IPS-15b (cell line): ENCODE data around the gene NEK2.
A peak's percentile ranks its signal among the peaks of the same experiment; 100 is the strongest.
"Not testable (repeated sequence)": the region's sequence is repeated elsewhere in the genome, so short reads cannot be mapped to it uniquely, and the experiment has no call there.

Source experiments
- H3K27me3 ChIP-seq: one replicate; pipeline ENCODE4 v1.6.1; 2013; ENCODE audit warnings: low read length; ENCODE audit not compliant: control insufficient read depth, insufficient read depth
- H3K36me3 ChIP-seq: one replicate; pipeline ENCODE4 v1.6.1; 2013; ENCODE audit warnings: low read length; ENCODE audit not compliant: control insufficient read depth, insufficient read depth
- H3K4me1 ChIP-seq: one replicate; pipeline ENCODE4 v1.6.1; 2013; ENCODE audit warnings: mild to moderate bottlenecking, low read length; ENCODE audit not compliant: control insufficient read depth, insufficient read depth
- H3K4me3 ChIP-seq: one replicate; pipeline ENCODE4 v1.5.1; 2013; ENCODE audit warnings: low read depth, low read length
- H3K9ac ChIP-seq: one replicate; pipeline ENCODE4 v1.6.1; 2013; ENCODE audit warnings: low read depth, mild to moderate bottlenecking, low read length
- H3K9me3 ChIP-seq: one replicate; pipeline ENCODE4 v1.6.1; 2013; ENCODE audit warnings: mild to moderate bottlenecking, low read length; ENCODE audit not compliant: control insufficient read depth, insufficient read depth

NEK2 gene

GRCh38 chr1:211687462-211688215 lies 12.2 kb upstream of the NEK2 start:
- H3K27me3 ChIP-seq, result no peaks in the 10 kb centered on the region
- H3K4me3 ChIP-seq, result no peak overlapping the region
- H3K36me3 ChIP-seq, result no peaks in the 10 kb centered on the region
- no peaks in the 10 kb centered on the region for H3K9me3 ChIP-seq
- no peak overlapping the region for H3K9ac ChIP-seq
- H3K4me1 ChIP-seq, result no peaks in the 10 kb centered on the region

DNA sequence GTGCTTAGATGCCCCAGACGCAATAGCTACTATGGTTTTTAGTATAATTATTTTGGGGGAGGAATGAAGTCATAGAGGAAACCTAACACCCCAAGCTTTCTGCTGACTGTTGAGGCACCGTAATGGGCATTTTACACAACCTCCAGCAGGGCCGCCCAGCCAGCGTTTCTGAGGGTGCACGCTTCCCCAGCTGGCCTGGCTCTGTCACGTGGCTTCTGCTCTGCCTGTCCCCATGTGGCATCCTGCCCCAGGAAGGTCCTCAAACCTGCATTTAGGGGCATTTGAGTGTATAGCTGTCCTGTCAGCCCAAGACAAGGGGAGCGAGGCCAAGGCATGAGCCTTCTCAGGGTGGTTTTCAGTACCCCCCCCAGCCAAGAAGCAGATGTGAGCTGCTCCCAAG lies 10.4 kb upstream of the NEK2 start:
- Histone ChIP-seq H3K4me3 (no peak overlapping the region), H3K36me3 (no peaks in the 10 kb centered on the region), H3K4me1 (peaks cover 6% of the 10 kb centered on the region), H3K9ac (no peak overlapping the region), H3K27me3 (no peaks in the 10 kb centered on the region), H3K9me3 (no peaks in the 10 kb centered on the region)

- H3K9me3 ChIP-seq, result no peaks in the 10 kb centered on the region
Measured at GRCh38 chr1:211684791-211685190, 9.4 kb upstream of the NEK2 start.

DNA sequence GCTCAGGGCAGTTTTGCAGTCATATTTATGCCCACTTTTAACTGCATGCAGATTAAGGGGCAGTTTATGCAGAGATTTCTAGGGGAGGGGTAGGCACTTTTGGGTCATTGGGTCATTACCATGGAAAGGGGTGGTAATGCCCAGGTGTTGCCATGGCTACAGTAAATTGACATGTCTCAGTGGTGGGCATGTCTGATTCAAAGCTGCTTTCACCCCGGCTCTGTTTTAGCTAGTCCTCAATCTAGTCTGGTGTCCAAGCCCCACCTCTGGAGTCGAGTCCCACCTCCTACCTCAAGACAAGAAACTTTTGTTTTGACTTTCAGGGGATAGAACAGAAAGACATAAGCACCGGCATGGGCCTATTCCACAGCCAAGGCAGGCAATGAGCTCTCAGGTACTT lies 8.9 kb upstream of the NEK2 start:
- no peak overlapping the region for H3K4me3 ChIP-seq
- H3K27me3 ChIP-seq, result no peaks in the 10 kb centered on the region
- peaks cover 6% of the 10 kb centered on the region for H3K4me1 ChIP-seq
- H3K9me3 ChIP-seq, result no peaks in the 10 kb centered on the region
- no peaks in the 10 kb centered on the region for H3K36me3 ChIP-seq
- H3K9ac ChIP-seq, result no peak overlapping the region

More at GRCh38 chr1:211684791-211685190, 9.4 kb upstream of the NEK2 start:
- Histone ChIP-seq H3K27me3 (no peaks in the 10 kb centered on the region), H3K4me1 (peaks cover 6% of the 10 kb centered on the region), H3K36me3 (no peaks in the 10 kb centered on the region), H3K9ac (no peak overlapping the region), H3K4me3 (no peak overlapping the region)

DNA sequence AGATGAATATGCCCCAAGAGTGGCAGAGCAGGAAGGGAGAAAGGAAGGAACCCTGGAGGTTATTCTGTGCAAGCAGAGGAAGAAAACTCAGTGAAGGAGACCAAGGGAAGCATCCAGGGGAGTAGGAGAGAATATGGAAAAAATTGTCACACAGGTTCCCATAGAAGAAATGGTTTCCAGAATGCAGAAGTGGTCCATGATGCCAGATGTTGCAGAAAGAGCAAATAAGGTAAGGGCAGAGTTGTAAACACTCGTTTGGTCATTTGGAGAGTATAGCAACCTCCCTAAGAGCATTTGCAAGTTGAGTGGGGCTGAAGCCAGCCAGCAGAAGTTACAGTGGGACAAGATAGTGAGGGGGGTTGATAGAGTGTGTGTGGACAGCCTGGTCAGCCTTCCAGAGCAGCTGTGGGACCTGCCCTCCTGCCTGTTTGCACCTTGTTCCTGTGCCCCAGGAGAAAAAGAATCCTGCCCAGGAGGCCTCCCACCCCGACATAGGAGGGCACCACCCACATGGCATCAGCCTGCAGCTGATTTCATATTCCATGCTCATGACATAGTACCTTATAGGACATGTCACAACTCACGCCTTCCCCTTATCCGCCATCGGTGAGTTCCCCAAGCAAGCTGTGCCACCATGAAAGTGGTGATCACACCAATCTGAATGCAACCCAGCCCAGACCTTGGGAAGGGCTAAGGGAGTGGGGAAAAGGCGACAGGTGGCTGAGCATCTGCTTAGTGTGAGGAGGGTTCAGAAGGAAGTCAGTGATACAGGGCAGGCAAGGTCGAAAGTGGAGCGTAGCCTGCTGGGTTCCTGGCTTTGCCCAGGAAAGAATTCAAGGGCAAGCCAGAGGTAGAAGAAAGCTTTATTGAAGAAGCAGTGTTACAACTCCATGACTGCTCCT lies 8.2 kb upstream of the NEK2 start:
- no peaks in the 10 kb centered on the region for H3K36me3 ChIP-seq
- H3K4me3 ChIP-seq, result no peak overlapping the region
- no peak overlapping the region for H3K9ac ChIP-seq
- peaks cover 6% of the 10 kb centered on the region for H3K4me1 ChIP-seq
- no peaks in the 10 kb centered on the region for H3K27me3 ChIP-seq
- no peaks in the 10 kb centered on the region for H3K9me3 ChIP-seq

DNA sequence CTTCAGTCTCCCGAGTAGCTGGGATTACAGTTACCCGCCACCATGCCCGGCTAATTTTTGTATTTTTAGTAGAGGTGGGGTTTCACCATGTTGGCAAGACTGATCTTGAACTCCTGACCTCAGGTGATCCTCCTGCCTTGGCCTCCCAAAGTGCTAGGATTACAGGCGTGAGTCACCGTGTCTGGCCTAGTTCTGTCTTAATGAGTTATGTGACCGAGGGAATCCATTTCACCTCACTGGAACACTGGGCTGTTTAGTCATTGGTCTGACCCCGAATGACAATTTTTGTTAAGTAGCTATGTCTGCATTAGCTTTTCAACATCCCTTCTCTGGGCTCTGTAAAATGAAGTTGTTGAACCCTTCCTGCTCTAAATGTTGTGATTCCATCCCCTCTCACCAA lies 6.8 kb upstream of the NEK2 start:
- H3K4me1 ChIP-seq, H3K36me3 ChIP-seq, H3K27me3 ChIP-seq, H3K9me3 ChIP-seq, H3K9ac ChIP-seq, H3K4me3 ChIP-seq: not testable (repeated sequence)

DNA sequence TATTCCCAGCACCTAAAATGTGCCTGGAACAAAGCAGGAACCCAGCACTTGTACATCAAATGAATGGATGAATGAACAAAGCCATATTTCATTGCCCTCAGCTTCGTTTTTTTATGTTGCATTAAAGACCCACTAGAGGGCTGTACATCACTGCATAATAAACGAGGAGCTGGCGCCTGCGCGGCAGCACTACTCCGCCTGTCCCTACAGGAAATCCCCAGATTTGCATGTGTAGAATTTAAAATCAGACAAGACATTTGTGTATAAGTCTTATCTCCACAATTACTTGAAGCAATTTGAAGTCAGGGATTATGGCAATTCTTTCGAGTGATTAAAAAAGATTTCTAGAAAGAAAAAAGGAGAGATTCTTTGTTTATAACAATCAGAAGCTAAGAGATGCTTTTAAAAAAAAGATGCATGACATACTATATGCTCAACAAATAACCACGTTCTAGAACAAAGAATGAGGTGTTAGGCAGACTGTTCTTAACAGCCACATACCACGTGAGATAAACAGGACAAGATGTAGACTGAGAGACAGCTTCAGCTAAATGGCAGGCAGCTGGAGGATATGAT lies 5.4 kb upstream of the NEK2 start:
- no peak overlapping the region for H3K4me3 ChIP-seq
- H3K36me3 ChIP-seq, result no peaks in the 10 kb centered on the region
- H3K4me1 ChIP-seq, result peaks cover 6% of the 10 kb centered on the region
- no peaks in the 10 kb centered on the region for H3K9me3 ChIP-seq
- no peaks in the 10 kb centered on the region for H3K27me3 ChIP-seq
- H3K9ac ChIP-seq, result no peak overlapping the region

GRCh38 chr1:211677659-211678058 lies 2.2 kb upstream of the NEK2 start:
- Histone ChIP-seq H3K9me3 (no peaks in the 10 kb centered on the region), H3K9ac (no peak overlapping the region), H3K27me3 (no peaks in the 10 kb centered on the region), H3K36me3 (peaks cover 2% of the 10 kb centered on the region), H3K4me1 (peaks cover 13% of the 10 kb centered on the region), H3K4me3 (no peak overlapping the region)

DNA sequence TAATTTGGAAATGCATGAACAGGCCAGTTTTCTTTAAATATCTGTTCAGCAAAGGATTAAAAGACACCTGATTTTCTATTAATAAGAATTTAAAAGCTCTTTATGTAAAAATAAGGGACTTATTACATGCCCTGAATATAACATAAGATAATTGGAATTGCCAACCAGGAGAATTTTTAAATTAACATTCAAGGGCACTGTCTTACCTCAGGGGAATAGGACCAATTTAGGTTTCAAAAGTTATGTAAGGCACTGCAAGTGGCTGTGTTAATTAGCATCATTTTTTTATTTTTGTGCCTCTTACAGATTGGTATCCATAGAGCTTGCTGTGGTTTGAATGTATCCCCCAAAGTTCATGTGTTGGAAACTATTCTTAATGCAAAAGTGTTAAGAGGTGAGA lies 1.3 kb upstream of the NEK2 start:
- peak overlapping the region; percentile 98 for H3K4me3 ChIP-seq
- H3K9me3 ChIP-seq, result no peaks in the 10 kb centered on the region
- H3K36me3 ChIP-seq, result peaks cover 2% of the 10 kb centered on the region
- H3K9ac ChIP-seq, result no peak overlapping the region
- H3K4me1 ChIP-seq, result peaks cover 13% of the 10 kb centered on the region
- H3K27me3 ChIP-seq, result no peaks in the 10 kb centered on the region

DNA sequence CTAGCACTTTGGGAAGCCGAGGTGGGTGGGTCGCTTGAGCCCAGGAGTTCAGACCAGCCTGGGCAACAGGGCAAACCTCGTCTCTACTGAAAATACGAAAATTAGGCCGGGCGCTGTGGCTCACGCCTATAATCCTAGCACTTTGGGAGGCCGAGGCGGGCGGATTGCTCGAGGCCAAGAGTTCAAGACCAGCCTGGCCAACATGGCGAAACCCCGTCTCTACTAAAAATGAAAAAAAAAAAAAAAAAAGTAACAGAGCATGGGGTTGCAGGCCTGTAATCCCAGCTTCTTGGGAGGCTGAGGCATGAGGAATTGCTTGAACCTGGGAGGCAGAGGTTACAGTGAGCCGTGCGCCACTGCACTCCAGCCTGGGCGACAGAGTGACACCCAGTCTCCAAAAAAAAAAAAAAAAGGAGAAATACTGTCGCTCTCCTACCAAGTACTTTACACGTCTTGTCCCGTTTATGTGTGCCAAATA lies 724 bp upstream of the NEK2 start:
- H3K9me3 ChIP-seq, result no peaks in the 10 kb centered on the region
- no peaks in the 10 kb centered on the region for H3K27me3 ChIP-seq
- H3K4me3 ChIP-seq, result peak overlapping the region; percentile 98
- H3K4me1 ChIP-seq, result peaks cover 10% of the 10 kb centered on the region
- H3K36me3 ChIP-seq, result peaks cover 2% of the 10 kb centered on the region
- H3K9ac ChIP-seq, result peak overlapping the region; percentile 50

DNA sequence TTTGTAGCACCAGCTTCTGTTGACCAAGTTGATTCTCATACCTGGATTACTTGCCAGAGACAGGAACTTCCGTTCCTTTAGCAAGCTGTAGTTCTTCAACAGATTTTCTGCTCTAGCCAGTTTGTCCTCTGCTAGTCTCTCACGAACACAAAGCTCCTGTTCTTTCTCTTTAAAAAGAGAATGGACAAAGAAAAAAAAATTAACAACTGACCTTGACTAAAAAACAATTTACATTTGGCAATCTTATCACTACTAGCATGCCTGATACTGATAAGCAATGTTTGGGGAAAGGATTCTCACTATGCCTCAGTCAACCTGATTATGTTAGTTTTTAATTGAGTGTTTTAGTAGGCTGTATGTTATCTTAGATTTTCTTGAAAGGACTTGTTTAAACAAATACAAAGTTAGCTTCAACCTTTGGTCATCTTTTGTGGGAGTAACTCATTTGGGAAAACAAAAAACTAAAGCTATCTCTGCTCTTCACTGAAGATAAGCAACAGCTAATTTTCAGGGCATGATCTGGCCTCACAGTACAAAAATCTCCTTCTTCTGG lies 8.3 kb downstream of the NEK2 start:
- no peak overlapping the region for H3K4me3 ChIP-seq
- no peak overlapping the region for H3K9ac ChIP-seq
- no peaks in the 10 kb centered on the region for H3K9me3 ChIP-seq
- H3K36me3 ChIP-seq, result no peaks in the 10 kb centered on the region
- no peaks in the 10 kb centered on the region for H3K27me3 ChIP-seq
- H3K4me1 ChIP-seq, result no peaks in the 10 kb centered on the region
